GM21528 (cell line): Measurements from ENCODE around the gene MPO.
A peak's percentile ranks its signal among the peaks of the same experiment; 100 is the strongest.

Experiments
- ATAC-seq: cut with Tn5 transposase; IDR thresholded peaks from one replicate; pipeline ENCODE4 v1.9.1; 2021; ENCODE audit warnings: mild to moderate bottlenecking, moderate library complexity; ENCODE audit not compliant: unreplicated experiment, low FRiP score

The MPO gene

GRCh38 chr17:58242171-58242784 lies 38.5 kb downstream of the MPO start:
- no peak for ATAC-seq

GRCh38 chr17:58239987-58240386 lies 40.7 kb downstream of the MPO start:
- ATAC-seq, result no peak

- no peak for ATAC-seq
These were observed 42.5 kb downstream of the MPO start, which contains the start of gene LPO for GRCh38 chr17:58238147-58238634. Gene LPO, plus strand, starts transcription at chr17:58238584. Its CDS starts 4,396 bp downstream, at chr17:58242980.

- no peak for ATAC-seq
These were observed 44.3 kb downstream of the MPO start for GRCh38 chr17:58236394-58236793.

- no peak for ATAC-seq
These were observed 44.9 kb downstream of the MPO start for GRCh38 chr17:58235821-58236220.

- ATAC-seq, result no peak
These were observed 46.2 kb downstream of the MPO start for GRCh38 chr17:58234512-58234911.

- peak; percentile 73 for ATAC-seq
These were observed 47.2 kb downstream of the MPO start for GRCh38 chr17:58233543-58233942.

- ATAC-seq, result peak; percentile 68
These were observed 48.0 kb downstream of the MPO start for GRCh38 chr17:58232707-58233156.

- ATAC-seq, result no peak
These were observed 49.1 kb downstream of the MPO start for GRCh38 chr17:58231641-58232040.

GRCh38 chr17:58229881-58230280 lies 50.9 kb downstream of the MPO start:
- ATAC-seq, result no peak

- no peak for ATAC-seq
These were observed 51.4 kb downstream of the MPO start for GRCh38 chr17:58229384-58229783.

GRCh38 chr17:58228679-58229078 lies 52.1 kb downstream of the MPO start:
- ATAC-seq, result no peak

GRCh38 chr17:58227733-58228132 lies 53.0 kb downstream of the MPO start:
- ATAC-seq, result no peak

- ATAC-seq, result no peak
These were observed 56.4 kb downstream of the MPO start for GRCh38 chr17:58224315-58224714.
